Measurements from ENCODE around the gene PRKCA.
A peak's percentile ranks its signal among the peaks of the same experiment; 100 is the strongest.

DNA sequence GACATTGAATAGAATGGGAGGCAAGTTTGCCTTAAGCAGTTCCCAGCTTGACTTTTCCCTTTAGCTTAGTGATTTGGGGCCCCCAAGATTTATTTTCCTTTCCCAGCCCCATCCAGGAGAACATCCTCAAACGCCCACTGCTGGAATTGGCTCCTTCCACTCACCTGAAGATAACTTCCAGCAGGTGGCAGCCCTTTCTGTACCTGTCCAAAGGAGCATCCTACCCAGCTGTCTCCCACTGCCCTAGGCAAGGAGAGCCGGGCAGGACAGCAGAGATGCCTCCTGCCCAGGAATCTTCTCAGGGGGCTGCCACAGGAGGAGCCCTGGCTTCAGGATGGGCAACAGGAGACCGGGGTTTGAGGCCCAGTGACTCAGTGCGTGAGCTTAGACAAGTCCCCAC, 538.9 kb downstream of the PRKCA start:
- TF ChIP-seq POLR2AphosphoS5 (IDR thresholded peaks at IDR 0.05; ENCODE audit: low read depth), result no peak
- TF ChIP-seq, protein P1, sequence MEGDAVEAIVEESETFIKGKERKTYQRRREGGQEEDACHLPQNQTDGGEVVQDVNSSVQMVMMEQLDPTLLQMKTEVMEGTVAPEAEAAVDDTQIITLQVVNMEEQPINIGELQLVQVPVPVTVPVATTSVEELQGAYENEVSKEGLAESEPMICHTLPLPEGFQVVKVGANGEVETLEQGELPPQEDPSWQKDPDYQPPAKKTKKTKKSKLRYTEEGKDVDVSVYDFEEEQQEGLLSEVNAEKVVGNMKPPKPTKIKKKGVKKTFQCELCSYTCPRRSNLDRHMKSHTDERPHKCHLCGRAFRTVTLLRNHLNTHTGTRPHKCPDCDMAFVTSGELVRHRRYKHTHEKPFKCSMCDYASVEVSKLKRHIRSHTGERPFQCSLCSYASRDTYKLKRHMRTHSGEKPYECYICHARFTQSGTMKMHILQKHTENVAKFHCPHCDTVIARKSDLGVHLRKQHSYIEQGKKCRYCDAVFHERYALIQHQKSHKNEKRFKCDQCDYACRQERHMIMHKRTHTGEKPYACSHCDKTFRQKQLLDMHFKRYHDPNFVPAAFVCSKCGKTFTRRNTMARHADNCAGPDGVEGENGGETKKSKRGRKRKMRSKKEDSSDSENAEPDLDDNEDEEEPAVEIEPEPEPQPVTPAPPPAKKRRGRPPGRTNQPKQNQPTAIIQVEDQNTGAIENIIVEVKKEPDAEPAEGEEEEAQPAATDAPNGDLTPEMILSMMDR (conservative IDR thresholded peaks at IDR 0.05; ENCODE audit: low read depth in 2 of 2), result peak in 1 of 2 experiments; percentile 59; a peak in 3 of 4 replicates
